ENCODE results near the gene AP3S2.

Gene AP3S2

DNA sequence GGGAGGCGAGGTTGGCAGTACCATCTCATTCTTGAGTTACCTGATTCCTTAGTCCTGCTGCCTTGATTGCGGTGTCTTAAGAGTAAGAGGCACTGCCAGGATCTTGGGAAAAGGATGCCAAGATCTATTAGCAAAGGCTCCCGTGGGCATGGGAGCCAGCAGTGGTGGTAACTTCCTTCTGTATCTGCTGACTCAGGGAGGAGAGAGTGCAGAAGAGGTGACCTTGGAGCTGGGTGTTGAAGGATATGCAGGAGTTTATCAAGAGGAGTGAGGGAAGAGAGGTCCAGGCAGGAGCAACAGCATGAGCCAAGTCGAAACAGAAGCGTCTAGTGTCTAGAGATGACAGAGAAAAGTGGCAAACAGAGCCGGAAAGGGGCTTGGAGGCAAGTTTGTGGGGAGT lies 113.2 kb downstream of the AP3S2 start:
- H3K4me3 ChIP-seq (replicated peaks; ENCODE audit: low read depth, low read length) = no peak overlapping the region
- TF ChIP-seq, protein P1, sequence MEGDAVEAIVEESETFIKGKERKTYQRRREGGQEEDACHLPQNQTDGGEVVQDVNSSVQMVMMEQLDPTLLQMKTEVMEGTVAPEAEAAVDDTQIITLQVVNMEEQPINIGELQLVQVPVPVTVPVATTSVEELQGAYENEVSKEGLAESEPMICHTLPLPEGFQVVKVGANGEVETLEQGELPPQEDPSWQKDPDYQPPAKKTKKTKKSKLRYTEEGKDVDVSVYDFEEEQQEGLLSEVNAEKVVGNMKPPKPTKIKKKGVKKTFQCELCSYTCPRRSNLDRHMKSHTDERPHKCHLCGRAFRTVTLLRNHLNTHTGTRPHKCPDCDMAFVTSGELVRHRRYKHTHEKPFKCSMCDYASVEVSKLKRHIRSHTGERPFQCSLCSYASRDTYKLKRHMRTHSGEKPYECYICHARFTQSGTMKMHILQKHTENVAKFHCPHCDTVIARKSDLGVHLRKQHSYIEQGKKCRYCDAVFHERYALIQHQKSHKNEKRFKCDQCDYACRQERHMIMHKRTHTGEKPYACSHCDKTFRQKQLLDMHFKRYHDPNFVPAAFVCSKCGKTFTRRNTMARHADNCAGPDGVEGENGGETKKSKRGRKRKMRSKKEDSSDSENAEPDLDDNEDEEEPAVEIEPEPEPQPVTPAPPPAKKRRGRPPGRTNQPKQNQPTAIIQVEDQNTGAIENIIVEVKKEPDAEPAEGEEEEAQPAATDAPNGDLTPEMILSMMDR (IDR thresholded peaks at IDR 0.05; ENCODE audit: low read length, missing control alignments) = no peak
- DNase-seq (ENCODE audit: low read depth) = no peak

Data from fibroblast of pulmonary artery (primary cell).